EL (cell line): ENCODE results near the gene CKAP5.
A peak's percentile ranks its signal among the peaks of the same experiment; 100 is the strongest.

ENCODE experiments used
- DNase-seq: peaks from one replicate; pipeline ENCODE4 v3.0.0-alpha.2; 2016

The CKAP5 gene

GRCh38 chr11:46695345-46696211 is 150.5 kb downstream of the CKAP5 start:
- no peak for DNase-seq

- no peak for DNase-seq
Observed at GRCh38 chr11:46694607-46695006, 151.5 kb downstream of the CKAP5 start.

GRCh38 chr11:46694072-46694471 is 152.0 kb downstream of the CKAP5 start:
- DNase-seq = no peak

- DNase-seq = peak; percentile 56
Observed at GRCh38 chr11:46693597-46694012, 152.5 kb downstream of the CKAP5 start.
